Measurements from ENCODE around the gene STRA6. TPM values are rescaled to one million over a fixed set of nuclear protein-coding genes. Genes with fewer than 3 reads are reported as not detected.

The STRA6 gene
- total RNA-seq, 1 donor from 2014 or later = 0.23 TPM

DNA sequence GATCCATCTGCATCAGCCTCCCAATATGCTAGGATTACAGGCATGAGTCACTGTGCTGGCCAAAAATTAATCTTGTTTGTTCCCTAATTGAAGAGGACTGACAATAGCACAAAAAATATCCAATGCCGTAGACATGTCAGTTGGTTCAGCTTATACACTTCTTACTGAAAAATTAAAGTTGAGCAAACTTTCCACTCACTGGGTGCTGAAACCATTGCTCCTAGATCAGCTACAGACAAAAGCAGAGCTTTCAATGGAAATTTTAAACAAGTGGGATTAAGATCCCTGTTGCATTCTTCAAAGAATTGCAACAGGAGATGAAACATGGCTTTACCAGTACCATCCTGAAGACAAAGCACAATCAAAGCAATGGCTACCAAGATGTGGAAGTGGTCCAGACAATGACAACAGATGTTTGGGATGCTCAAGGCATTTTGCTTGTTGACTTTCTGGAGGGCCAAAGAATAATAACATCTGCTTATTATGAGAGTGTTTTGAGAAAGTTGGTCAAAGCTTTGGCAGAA is 56.2 kb downstream of the STRA6 start:
- no peaks in the 10 kb centered on the region for H3K4me1 Mint-ChIP-seq (ENCODE audit: low read depth)
- no peaks in the 10 kb centered on the region for H3K9me3 Mint-ChIP-seq
- H3K4me3 Mint-ChIP-seq = no peak overlapping the region
- H3K36me3 Mint-ChIP-seq (ENCODE audit: low read depth) = no peaks in the 10 kb centered on the region
- H3K27me3 Mint-ChIP-seq (ENCODE audit: insufficient read depth) = peaks cover 23% of the 10 kb centered on the region
- H3K27ac Mint-ChIP-seq = no peak overlapping the region
- intact Hi-C loops (cut with micrococcal nuclease) = no loop called here
- DNase-seq (ENCODE audit: low spot score) = no peak

DNA sequence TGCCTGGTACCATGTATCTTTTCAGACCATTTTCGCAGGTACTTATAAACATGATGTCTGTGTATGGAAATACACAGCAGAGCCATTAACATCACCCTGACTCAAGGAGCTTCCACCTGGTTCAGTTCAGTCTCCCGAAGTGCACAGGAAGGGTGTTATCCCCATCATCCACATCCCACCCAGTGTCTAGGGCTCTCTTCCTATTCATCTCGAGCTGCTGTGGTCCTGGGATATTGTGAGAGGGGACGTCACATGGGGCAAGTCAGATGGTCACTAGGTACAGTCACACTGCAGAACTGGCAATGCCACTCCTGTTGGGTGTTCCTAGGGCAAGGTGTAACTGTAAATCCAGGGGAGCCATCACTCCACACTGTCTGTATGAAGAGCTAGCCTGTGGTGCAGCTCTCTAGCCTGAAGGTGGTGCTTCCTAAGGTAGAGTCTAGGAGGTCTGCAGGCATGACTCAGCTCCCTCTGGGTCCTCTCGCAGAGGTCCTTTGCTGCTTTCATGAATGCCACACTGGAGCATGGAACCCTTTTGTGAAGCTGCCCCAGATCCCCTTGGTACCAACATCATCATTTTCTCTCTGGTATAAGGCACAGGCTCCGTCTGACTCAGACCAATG is 58.3 kb downstream of the STRA6 start:
- Mint-ChIP-seq H3K36me3 (ENCODE audit: low read depth) (no peaks in the 10 kb centered on the region), H3K27ac (no peak overlapping the region), H3K27me3 (ENCODE audit: insufficient read depth) (peaks cover 33% of the 10 kb centered on the region), H3K4me3 (no peak overlapping the region), H3K9me3 (no peaks in the 10 kb centered on the region), H3K4me1 (ENCODE audit: low read depth) (no peaks in the 10 kb centered on the region)
- intact Hi-C loops (cut with micrococcal nuclease) = no loop called here
- DNase-seq (ENCODE audit: low spot score) = no peak

GRCh38 chr15:74141591-74141990 is 61.0 kb downstream of the STRA6 start:
- H3K4me1 Mint-ChIP-seq (ENCODE audit: low read depth) = peaks cover 9% of the 10 kb centered on the region
- H3K36me3 Mint-ChIP-seq (ENCODE audit: low read depth) = no peaks in the 10 kb centered on the region
- no peak overlapping the region for H3K27ac Mint-ChIP-seq
- H3K9me3 Mint-ChIP-seq = no peaks in the 10 kb centered on the region
- H3K27me3 Mint-ChIP-seq (ENCODE audit: insufficient read depth) = peaks cover 44% of the 10 kb centered on the region
- intact Hi-C loops (cut with micrococcal nuclease) = loop anchor here (2.0 kb wide), 1 partner anchor 15 kb away; no protein-coding TSS in a partner anchor
- H3K4me3 Mint-ChIP-seq = no peak overlapping the region
- DNase-seq (ENCODE audit: low spot score) = no peak

GRCh38 chr15:74138642-74139041 is 63.9 kb downstream of the STRA6 start:
- Mint-ChIP-seq H3K36me3 (ENCODE audit: low read depth) (no peaks in the 10 kb centered on the region), H3K27me3 (ENCODE audit: insufficient read depth) (peaks cover 55% of the 10 kb centered on the region), H3K27ac (no peak overlapping the region), H3K4me3 (no peak overlapping the region), H3K9me3 (no peaks in the 10 kb centered on the region), H3K4me1 (ENCODE audit: low read depth) (peaks cover 10% of the 10 kb centered on the region)
- intact Hi-C loops (cut with micrococcal nuclease) = no loop called here
- DNase-seq (ENCODE audit: low spot score) = no peak

- Mint-ChIP-seq H3K4me3 (no peak overlapping the region), H3K4me1 (ENCODE audit: low read depth) (peaks cover 10% of the 10 kb centered on the region), H3K27ac (no peak overlapping the region), H3K9me3 (no peaks in the 10 kb centered on the region), H3K36me3 (ENCODE audit: low read depth) (no peaks in the 10 kb centered on the region), H3K27me3 (ENCODE audit: insufficient read depth) (peaks cover 61% of the 10 kb centered on the region)
- intact Hi-C loops (cut with micrococcal nuclease) = no loop called here
- DNase-seq (ENCODE audit: low spot score) = no peak
These were observed 65.1 kb downstream of the STRA6 start for GRCh38 chr15:74137537-74137894.

- intact Hi-C loops (cut with micrococcal nuclease) = no loop called here
These were observed 65.6 kb downstream of the STRA6 start for GRCh38 chr15:74136814-74137536.

DNA sequence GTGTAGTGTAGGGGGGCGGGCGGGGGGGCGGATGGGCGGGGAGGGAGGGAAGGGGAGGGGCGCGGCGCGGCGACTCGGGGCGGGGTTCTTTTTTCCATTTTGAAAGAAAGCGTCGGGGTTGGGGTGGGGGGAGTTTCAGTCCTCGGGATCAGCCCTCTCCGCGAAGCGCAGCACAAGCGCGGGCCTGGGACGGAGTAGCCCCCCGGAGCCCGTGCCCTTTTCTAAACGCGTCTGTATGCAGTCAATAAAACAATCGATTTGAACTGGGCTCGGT is 66.1 kb downstream of the STRA6 start:
- Mint-ChIP-seq H3K36me3 (ENCODE audit: low read depth) (no peaks in the 10 kb centered on the region), H3K27me3 (ENCODE audit: insufficient read depth) (peaks cover 68% of the 10 kb centered on the region), H3K4me3 (peak overlapping the region; percentile 52), H3K9me3 (no peaks in the 10 kb centered on the region), H3K4me1 (ENCODE audit: low read depth) (peaks cover 18% of the 10 kb centered on the region), H3K27ac (peak overlapping the region; percentile 40)
- intact Hi-C loops (cut with micrococcal nuclease) = no loop called here
- no peak for DNase-seq (ENCODE audit: low spot score)

More at GRCh38 chr15:74136814-74137536, 65.6 kb downstream of the STRA6 start:
- no peaks in the 10 kb centered on the region for H3K36me3 Mint-ChIP-seq (ENCODE audit: low read depth)
- peaks cover 14% of the 10 kb centered on the region for H3K4me1 Mint-ChIP-seq (ENCODE audit: low read depth)
- H3K9me3 Mint-ChIP-seq = no peaks in the 10 kb centered on the region
- H3K27ac Mint-ChIP-seq = peak overlapping the region; percentile 40
- peaks cover 63% of the 10 kb centered on the region for H3K27me3 Mint-ChIP-seq (ENCODE audit: insufficient read depth)
- no peak for DNase-seq (ENCODE audit: low spot score)
- H3K4me3 Mint-ChIP-seq = peak overlapping the region; percentile 52

DNA sequence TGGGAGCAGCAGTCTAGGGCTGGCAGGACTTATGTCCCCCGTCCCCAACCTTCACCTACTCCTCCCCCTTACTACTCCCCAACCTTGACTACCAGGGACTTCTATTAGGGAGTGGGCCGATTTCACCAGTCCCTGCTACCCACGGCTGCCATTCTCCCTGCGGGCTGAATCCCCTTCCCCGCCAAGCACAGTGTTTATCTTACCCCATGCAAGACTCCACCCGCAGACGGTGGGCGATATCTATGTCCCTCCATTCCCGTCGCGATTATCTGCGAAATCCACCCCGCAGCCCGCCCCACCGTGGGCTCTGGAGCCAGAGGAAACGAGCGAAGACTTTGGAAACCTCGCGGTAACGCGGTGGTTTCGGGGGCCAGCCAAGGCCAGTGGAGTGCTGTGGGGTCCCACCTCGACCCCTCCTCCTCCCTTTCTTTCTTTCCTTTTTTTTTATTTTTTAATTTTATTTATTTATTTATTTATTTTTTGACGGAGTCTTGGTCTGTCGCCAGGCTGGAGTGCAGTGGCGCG is 67.5 kb downstream of the STRA6 start:
- Mint-ChIP-seq H3K27ac (peak overlapping the region; percentile 61), H3K4me1 (ENCODE audit: low read depth) (peaks cover 18% of the 10 kb centered on the region), H3K4me3 (no peak overlapping the region), H3K27me3 (ENCODE audit: insufficient read depth) (peaks cover 73% of the 10 kb centered on the region), H3K36me3 (ENCODE audit: low read depth) (no peaks in the 10 kb centered on the region), H3K9me3 (no peaks in the 10 kb centered on the region)
- intact Hi-C loops (cut with micrococcal nuclease) = no loop called here
- DNase-seq (ENCODE audit: low spot score) = no peak

- intact Hi-C loops (cut with micrococcal nuclease) = no loop called here
- Mint-ChIP-seq H3K9me3 (no peaks in the 10 kb centered on the region), H3K27me3 (ENCODE audit: insufficient read depth) (peaks cover 75% of the 10 kb centered on the region), H3K27ac (peak overlapping the region; percentile 18), H3K4me1 (ENCODE audit: low read depth) (peaks cover 23% of the 10 kb centered on the region), H3K36me3 (ENCODE audit: low read depth) (no peaks in the 10 kb centered on the region), H3K4me3 (no peak overlapping the region)
- no peak for DNase-seq (ENCODE audit: low spot score)
These were observed 68.1 kb downstream of the STRA6 start for GRCh38 chr15:74134387-74135027.

GRCh38 chr15:74133694-74134386 is 68.7 kb downstream of the STRA6 start:
- Mint-ChIP-seq H3K4me3 (no peak overlapping the region), H3K27me3 (ENCODE audit: insufficient read depth) (peaks cover 79% of the 10 kb centered on the region), H3K27ac (peak overlapping the region; percentile 40), H3K9me3 (no peaks in the 10 kb centered on the region), H3K36me3 (ENCODE audit: low read depth) (no peaks in the 10 kb centered on the region), H3K4me1 (ENCODE audit: low read depth) (peaks cover 23% of the 10 kb centered on the region)
- intact Hi-C loops (cut with micrococcal nuclease) = no loop called here
- no peak for DNase-seq (ENCODE audit: low spot score)

DNA sequence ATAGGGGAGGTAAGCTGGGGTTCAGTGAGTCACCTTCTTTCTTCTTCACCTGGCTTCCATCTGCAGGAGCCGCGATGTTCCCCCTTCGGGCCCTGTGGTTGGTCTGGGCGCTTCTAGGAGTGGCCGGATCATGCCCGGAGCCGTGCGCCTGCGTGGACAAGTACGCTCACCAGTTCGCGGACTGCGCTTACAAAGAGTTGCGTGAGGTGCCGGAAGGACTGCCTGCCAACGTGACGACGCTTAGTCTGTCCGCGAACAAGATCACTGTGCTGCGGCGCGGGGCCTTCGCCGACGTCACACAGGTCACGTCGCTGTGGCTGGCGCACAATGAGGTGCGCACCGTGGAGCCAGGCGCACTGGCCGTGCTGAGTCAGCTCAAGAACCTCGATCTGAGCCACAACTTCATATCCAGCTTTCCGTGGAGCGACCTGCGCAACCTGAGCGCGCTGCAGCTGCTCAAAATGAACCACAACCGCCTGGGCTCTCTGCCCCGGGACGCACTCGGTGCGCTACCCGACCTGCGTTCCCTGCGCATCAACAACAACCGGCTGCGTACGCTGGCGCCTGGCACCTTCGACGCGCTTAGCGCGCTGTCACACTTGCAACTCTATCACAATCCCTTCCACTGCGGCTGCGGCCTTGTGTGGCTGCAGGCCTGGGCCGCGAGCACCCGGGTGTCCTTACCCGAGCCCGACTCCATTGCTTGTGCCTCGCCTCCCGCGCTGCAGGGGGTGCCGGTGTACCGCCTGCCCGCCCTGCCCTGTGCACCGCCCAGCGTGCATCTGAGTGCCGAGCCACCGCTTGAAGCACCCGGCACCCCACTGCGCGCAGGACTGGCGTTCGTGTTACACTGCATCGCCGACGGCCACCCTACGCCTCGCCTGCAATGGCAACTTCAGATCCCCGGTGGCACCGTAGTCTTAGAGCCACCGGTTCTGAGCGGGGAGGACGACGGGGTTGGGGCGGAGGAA is 69.6 kb downstream of the STRA6 start:
- peaks cover 23% of the 10 kb centered on the region for H3K4me1 Mint-ChIP-seq (ENCODE audit: low read depth)
- peaks cover 78% of the 10 kb centered on the region for H3K27me3 Mint-ChIP-seq (ENCODE audit: insufficient read depth)
- H3K9me3 Mint-ChIP-seq = no peaks in the 10 kb centered on the region
- DNase-seq (ENCODE audit: low spot score) = no peak
- H3K27ac Mint-ChIP-seq = peak overlapping the region; percentile 55
- H3K4me3 Mint-ChIP-seq = no peak overlapping the region
- H3K36me3 Mint-ChIP-seq (ENCODE audit: low read depth) = no peaks in the 10 kb centered on the region
- intact Hi-C loops (cut with micrococcal nuclease) = no loop called here

Measured in activated T-helper 1 cell treated with anti-CD3 and anti-CD28 coated beads, Interleukin-12 subunit alpha, Interleukin-12 subunit beta, Interleukin-2, Interleukin-4 antibody, amounts not matched to agents 30 ng/mL and 10 ng/mL and 1 ng/mL, durations not matched to agents 14 hours and 24 hours and 36 hours (primary cell).